Measurements from ENCODE around the gene KCNJ18.
"Not testable (repeated sequence)": the region's sequence is repeated elsewhere in the genome, so short reads cannot be mapped to it uniquely, and the experiment has no call there.

DNA sequence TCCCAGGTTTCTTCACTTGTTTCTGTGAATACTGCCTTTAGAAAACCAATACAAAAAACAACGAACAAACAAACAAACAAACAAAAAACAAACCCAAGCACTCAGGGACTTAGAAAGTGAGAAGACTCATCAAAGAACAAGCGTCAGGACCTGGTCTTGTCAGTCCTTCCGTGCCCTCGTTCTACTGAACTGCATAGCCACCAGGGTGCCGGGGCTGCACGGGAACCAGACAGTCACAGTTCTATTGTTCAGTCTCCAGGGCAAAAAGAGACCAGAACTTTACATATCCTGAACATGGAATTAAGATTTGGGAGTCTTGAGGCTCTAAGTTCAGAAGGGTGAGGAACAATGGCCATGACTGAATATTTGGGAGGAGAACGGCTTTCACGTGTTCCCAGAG, 28.2 kb downstream of the KCNJ18 start:
- TF ChIP-seq, protein P1, sequence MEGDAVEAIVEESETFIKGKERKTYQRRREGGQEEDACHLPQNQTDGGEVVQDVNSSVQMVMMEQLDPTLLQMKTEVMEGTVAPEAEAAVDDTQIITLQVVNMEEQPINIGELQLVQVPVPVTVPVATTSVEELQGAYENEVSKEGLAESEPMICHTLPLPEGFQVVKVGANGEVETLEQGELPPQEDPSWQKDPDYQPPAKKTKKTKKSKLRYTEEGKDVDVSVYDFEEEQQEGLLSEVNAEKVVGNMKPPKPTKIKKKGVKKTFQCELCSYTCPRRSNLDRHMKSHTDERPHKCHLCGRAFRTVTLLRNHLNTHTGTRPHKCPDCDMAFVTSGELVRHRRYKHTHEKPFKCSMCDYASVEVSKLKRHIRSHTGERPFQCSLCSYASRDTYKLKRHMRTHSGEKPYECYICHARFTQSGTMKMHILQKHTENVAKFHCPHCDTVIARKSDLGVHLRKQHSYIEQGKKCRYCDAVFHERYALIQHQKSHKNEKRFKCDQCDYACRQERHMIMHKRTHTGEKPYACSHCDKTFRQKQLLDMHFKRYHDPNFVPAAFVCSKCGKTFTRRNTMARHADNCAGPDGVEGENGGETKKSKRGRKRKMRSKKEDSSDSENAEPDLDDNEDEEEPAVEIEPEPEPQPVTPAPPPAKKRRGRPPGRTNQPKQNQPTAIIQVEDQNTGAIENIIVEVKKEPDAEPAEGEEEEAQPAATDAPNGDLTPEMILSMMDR (conservative IDR thresholded peaks at IDR 0.05; ENCODE audit: low read depth, low read length), result not testable (repeated sequence)
- not testable (repeated sequence) for TF ChIP-seq EZH2 (IDR thresholded peaks at IDR 0.05; ENCODE audit: low read length, unreplicated experiment)
